CD1c-positive myeloid dendritic cell (primary cell): ENCODE data around the gene DDX10.

ENCODE experiments used
- DNase-seq: peaks from one replicate; pipeline ENCODE4 v3.0.0-alpha.2; 2016; ENCODE audit errors: extremely low spot score

The DDX10 gene

DNA sequence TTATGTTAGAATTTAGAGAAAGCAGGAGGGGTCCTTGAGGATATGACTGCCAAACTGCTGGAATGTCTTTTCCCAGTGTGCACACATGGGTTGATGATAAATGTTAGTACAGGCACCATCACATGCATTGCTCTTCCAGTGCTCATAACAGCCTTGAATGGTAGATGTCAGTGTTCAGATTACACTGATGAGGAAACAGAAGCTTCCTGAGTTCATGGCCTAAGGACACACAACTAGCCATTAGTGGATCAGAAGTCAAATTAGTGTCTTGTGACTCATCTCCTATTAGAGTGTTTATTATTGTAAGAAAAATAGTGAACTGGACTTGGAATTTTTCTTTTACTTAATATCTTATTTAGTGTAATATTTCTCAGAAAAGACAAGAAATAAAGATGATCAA lies 241.5 kb downstream of the DDX10 start:
- DNase-seq: no peak

DNA sequence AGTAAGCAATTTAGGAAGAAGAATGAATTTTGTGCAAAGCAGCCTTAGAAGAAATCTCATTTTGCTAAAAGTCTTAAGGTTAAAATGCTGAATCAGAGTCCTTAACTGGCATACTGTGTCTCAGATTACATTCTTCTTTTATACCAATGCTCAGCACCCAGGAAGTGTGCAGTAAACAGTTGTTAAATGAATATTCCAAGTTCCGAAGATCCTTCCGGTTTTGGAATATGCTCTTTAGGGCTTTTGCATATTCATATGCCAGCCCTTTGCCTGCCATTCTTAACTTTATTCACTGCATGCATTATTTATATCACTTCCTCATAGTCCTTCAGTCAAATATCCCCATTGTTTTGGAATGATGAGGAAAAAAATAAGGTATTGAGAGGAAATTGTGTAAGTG lies 242.0 kb downstream of the DDX10 start:
- no peak for DNase-seq

DNA sequence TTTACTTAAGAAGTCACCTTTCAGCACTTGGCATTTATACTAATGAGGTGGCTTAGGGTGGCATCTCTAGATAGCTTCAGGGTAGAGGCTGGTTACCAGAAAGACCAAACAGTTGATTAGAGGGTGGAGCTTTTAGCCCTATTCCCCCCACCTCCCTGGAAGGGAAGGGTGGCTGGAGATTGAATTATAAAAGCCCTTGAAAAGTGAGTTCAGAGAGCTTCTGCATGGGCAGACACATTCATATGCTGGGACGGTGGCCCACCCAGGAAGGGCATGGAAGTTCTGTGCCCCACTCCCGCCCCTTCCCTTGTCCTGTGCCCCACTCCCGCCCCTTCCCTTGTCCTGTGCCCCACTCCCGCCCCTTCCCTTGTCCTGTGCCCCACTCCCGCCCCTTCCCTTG lies 244.2 kb downstream of the DDX10 start:
- DNase-seq: no peak

DNA sequence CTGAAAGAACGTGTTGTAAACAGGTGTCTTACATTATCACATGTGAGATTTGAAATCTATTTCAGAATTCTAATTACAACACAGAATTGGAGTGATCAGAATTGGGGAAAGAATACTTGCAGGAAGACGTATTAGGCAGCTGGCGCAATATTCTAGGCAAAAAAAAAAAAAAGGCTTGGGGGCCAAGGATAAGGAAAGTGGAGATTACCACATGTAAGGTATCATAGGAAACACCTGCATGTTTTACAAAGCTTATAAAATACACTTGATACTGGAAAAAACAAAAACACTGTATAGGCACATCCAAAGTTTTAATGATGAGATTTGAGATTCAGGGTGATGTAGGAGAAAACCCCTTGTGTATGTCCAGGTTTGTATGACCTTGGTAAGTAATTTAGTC lies 245.1 kb downstream of the DDX10 start:
- no peak for DNase-seq

DNA sequence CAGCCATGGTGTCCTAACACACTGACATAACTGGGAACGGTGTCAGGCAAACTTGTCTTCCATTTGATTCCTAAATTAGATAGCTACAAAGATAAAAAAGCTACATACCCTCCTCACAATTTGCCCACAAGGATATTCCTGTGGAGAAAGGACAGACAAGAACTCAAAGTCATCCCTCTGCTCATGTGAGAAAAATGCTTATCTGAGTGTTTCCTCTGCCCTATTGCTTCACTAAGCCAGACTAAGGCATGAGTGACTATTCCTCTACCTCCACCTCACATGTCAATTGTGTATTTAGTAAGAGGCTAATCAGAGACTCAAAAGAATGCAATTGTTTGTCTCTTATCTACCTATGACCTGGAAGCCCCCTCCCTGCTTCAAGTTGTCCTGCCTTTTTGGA lies 247.7 kb downstream of the DDX10 start:
- no peak for DNase-seq

DNA sequence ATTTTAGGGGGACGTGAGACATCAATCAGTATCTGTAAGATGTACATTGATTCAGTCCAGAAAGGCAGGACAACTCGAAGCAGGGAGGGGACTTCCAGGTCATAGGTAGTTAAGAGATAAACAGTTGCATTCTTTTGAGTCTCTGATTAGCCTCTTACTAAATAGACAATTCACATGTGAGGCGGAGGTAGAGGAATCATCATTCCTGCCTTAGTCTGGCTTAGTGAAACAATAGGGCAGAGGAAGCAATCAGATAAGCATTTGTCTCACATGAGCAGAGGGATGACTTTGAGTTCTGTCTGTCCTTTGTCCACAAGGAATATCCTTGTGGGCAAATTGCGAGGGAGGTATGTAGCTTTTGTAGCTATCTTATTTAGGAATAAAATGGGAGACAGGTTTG lies 248.3 kb downstream of the DDX10 start:
- DNase-seq: no peak

DNA sequence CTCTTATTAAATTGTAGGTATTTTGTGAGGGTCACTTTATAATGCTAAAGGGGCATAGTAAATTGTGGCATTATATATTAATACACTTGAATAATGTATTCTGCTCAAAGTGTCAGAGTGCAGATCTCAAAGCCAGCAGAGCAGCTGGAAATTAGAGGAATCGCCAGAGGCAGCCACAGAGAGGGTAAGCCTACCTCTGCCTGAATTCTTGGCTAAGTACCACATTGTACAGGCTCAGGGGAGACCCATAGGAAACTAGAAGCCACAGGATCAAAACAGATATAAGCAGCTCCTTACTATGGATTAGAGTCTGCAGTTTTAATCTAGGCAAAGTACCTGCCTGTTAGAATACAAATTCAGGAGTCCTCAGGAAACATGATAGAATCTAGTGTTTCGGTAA lies 249.3 kb downstream of the DDX10 start:
- DNase-seq: no peak

DNA sequence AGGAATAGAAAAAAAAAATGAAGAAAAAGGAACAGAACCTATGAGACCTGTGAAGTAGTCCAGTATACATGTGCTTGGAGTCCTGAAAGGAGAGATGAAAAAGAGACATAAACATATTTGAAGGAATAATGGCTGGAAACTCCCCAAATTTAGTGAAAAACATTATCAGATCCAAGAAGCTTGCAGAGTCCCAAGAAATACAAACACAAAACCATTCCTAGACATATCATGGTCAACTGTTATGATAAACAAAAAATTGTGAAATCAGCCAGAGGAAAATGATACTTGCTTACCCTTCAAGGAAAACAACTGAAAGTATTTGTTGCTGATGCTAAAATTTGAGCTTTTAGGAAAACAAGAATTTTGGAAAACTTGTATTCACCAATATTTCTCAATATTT lies 250.1 kb downstream of the DDX10 start:
- no peak for DNase-seq

DNA sequence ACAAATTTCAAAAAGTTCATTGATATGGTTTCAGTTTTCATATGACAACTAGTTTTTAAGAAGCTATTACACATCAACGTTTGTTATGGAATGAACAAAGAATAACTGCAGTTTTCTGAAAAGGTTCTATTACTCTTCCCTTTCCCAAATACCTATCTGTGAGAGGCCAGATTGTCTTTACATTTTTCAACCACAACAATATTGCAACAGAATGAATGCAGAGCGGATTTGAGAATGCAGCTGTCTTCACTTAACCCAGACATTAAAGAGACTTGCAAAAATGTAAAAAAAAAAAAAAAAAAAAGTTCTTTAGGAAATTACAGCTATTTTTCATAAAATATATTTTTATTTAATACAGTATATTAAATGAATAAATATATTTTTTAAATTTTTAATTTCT lies 250.8 kb downstream of the DDX10 start:
- DNase-seq: no peak

DNA sequence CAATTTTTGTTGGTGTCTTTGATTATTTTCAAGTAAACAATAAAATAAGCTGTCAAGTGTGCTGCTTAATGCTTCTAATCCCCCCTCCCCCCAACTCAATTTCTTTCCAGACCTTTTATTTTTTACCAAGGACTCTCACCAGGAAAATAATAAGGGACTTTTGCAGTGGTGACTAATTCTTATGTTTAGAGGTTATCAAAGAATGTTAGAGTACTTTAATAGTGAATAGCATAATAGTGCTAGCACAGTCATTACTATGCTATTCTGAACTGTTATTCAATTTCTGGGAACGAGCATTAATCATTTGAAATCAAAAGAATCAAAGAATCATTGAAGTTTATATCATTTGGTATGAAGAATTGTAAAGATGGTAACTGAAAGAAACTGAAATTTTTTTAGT lies 251.4 kb downstream of the DDX10 start:
- DNase-seq: no peak

DNA sequence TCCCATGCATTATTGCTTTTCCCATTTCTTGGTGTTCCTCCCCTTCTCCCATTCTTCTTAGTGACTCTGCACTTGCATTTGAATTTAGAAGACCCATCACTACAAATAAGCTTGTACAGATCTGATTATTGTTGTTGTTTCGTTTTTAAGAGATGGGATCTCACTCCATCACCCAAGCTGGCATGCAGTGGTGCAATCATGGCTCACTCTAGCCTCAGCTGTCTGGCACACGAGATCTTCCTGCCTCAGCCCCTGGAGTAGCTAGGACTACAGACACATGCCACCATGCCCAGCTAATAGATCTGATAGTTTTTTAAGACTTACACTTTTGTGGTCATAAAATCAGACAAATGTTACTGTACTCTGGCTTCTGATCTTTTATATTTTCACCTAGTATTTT lies 252.1 kb downstream of the DDX10 start:
- DNase-seq: no peak

DNA sequence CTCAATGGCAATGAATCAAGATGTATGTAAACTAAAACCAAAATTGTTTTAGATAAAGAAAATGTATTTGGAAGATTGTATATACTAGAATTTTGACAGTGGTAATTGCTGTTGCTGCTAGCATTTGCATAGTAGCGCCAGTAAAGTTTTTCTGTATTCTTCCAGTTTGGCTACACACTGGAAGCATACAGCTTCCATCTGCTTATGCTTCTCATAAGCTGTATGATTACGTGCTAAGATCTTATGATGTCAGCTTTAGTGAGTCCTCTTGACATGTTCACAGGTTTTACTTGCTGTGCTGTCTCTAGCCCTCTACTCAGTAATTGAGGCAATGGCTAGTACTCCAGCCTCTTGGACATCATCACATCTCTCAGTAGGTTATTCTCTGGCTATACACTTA lies 256.3 kb downstream of the DDX10 start:
- no peak for DNase-seq

DNA sequence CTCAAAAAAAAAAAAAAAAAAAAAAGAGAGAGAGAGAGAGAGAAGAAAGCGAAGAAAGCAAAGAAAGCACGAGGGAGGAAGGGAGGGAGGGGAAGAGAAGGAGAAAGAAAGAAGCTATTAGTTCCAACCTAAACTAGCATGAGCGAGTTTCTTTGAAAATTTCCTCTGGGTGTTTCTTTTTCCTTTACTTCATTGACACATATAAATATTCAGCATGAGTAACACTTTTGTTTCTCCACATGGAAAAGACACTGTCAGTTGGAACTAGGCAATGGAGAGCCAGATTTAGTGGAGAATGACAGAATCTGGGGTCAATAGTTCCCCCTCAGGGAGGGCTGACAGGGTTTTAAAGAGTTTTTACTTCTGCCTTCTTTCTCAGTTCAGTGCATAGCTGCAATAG lies 257.4 kb downstream of the DDX10 start:
- no peak for DNase-seq

DNA sequence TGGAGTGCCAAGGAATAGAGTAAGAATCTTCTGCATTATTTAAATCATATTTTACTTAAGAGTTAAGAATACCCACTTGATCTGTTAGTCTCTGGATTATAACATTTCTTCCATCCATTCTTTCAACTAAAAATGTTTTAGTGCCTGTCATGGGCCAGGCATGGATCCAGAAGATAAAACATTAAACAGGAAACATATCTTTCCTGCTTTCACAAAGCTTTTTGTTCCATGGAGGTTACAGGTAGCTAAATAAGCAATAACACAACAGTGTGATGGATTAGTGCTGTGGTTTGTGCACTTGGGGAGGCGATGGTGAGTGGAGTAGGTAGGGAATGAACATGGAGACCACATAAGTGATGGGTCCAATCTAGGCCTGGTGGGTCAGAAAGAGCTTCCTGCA lies 258.5 kb downstream of the DDX10 start:
- DNase-seq: no peak

DNA sequence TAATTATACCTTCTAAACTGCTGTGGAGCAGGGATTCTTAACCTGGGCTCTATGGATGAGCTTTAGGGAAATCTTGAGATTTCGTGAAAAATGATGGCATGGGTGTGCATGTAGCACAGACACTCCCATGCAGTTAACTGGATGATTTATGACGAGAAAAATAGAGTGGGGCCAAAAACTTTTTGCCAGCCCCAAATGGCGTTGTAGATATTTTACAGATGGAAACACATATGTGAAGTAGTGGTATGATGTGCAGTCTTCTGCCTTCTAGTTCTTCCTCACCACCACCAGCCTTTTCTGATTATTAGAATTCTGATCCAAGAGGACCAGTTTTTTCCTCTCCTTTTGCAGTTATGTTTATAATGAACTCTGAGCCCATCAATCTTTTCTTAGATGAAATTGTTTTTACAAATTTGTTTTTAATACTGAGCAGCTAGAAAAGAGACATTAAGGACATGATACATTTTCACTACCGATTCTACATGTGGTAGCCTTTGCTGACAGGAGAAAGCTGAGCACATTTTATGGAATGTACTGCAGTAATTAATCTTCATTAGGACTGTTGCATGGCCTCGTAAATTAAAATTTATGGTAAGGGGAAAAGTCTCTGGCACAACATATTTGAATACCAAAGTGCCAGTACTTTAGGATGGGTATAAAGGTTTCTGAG lies 261.4 kb downstream of the DDX10 start:
- DNase-seq: no peak

DNA sequence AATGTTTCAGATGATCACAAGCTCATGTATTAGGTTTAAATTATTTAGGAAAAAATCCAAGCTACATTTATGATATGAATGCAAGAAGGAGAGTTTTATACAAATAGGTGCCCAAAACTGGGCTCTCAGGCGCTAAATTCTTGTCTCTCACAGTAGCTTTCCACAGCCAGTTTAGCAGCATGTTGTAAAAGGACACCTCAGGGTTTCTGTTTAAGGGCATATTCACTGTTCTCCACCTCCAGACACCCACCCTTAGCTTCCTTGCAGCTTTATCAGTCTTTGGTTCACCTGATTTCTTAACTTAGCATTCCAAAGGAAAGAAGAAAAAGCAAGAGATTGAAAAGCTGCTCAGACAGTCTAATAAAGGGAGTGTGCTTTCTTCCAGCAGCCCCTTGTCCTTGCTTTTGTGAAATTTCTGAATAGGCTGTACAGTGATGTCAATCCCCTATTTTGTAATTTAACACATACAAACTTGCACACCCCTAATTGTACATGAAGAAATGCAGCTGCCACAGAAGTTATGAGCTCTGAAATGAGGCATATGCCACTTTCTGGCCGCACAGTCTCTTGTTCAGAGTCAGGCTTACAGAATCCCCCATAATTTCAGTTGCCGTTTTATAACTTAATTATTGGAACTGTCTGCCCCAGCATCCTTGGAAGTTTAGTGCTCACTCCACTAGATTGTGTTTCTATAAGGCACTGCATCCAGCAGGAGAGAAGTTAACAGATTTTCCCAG lies 262.1 kb downstream of the DDX10 start:
- no peak for DNase-seq

DNA sequence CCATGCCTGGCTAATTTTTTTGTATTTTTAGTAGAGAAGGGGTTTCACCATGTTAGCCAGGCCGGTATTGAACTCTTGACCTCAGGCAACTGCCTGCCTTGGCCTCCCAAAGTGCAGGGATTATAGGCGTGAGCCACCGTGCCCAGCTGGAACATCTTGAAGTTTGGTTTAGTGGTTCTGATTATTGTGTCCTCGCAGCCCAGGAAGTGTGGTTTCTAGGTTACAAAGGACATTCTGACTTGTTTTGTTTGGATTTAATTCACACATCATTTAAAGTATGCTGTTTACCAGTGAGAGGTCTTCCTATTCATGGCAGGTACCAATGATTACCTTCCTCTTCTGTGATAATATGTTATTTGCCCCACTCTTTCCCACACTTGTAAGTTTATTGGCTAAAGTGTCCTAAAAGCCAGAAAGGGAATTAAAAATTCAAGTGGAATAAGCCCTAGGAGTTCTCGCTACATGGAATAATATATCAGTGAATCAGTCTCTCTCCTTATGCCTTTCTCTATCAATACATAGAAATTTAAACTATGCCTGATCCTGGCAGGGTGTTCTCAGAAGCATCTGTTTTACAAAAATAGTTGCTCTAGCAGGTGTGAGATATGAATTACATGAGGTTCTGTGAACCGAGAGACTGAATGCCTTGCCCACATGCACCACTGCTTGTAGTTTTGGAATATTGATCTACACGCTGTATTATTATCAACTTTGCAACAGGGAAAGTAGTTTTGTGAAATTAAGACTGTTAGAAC lies 263.1 kb downstream of the DDX10 start:
- no peak for DNase-seq

DNA sequence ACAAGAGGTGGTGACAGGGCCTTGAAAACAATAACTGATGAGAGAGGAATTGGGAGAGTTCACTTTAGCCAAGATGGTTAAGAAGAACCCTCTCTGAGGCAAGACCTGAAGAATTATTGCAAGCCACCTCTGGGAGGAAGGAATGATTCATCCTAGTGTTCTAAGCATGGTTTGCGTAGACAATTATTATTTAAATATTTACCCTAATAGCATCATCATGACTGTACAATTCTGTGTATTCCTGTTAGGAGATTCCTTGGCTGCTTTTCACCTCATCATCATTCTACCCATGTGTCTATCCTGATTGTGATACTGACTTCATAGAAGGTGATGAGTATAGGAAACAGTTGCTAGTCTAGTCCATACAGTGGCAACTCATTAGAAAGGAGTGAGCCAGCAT lies 264.4 kb downstream of the DDX10 start:
- DNase-seq: no peak

DNA sequence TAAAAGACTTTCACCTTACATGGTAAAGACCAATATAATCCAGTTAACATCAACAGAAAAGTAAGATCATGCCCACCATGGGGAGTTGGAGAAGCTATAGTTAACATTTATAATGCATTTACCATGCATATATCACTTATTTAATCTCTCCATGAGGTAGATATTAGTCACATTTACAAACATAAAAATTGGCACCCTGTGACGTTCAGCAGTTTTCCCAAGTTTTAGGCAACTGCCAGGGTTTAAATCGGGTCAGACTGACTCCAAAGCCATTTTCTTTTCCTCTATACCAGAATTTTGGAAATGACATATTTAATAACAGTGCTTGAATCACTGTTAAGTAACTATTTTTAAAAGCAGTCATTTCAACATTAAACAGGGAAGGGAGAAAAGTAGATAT lies 266.3 kb downstream of the DDX10 start:
- DNase-seq: no peak

DNA sequence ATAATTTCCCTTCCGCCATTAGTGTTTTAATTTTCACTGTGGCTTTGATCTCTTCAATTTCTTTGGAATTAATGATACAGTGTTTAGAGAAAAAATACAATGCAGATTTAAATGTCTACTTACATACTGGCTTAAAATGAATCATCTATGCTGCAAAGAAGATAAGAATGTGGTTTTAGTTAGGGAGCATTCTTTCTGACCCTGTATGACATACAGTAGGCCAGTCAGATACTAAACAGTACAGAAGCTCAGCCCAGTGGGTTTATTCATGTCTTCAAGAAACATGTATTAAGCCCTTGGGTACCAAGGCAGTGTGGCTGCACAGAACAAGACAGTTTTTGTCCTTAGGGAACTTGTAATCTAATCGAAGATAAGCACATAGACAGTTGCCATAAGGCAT lies 268.8 kb downstream of the DDX10 start:
- no peak for DNase-seq

DNA sequence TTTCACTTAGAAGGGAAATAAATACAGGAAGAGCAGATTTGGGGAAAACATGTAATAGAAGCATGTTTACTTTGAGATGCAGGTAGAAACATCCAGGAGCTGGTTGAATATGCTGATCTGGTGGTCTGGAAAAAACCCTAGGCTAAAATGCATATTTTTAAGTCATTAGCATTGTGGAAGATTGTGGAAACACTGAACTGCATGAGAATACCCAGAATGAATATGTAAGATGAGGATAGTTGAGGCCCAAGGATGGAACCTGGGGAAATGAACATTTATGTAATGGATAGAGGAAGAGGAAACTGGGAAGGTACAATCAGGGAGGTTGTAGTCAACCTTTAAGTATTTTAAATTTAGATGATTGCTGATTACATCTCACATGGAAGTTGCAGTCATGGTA lies 269.4 kb downstream of the DDX10 start:
- DNase-seq: no peak

DNA sequence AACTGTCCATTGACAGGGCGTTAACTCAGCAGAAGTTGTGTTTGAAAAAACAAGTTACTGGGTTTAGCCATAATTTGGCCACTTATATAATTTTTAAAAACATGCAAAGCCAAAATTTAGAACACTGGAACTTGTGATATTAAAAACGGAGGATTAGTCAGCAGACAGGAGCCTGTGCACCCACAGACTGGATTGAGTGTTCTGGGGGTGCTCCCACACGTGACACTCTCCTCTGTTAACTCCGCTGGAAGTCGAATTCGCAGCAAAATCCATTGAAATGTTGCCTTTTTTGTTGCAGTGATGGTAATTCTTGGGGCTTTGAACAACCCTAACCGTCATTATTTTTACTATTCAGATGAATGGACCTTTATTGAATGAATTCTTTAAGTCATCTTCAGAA lies 269.8 kb downstream of the DDX10 start:
- no peak for DNase-seq

DNA sequence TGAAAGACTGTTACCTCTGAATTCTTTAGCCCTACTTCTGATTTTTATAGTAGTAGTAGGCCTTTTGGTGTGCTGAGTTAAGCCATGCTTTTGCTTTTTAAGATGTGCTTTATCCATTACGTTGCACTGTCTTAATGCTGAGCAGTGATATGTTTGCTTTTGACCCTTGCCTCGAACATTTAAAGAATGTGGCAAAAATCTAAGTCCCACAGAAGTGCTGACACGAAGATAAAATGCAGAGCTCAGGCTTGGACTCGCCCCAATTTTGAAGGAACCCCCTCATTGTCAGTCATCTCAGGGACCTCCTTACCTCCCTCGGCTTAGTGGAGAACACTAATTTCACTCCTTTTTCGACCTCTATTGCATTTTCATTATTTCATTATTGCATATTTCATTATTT lies 272.9 kb downstream of the DDX10 start:
- no peak for DNase-seq
